OCI-LY1 (cell line): ENCODE data around the gene STX12.

Source experiments
- H2AFZ ChIP-seq: fragments of 200-600 bp; sonication (generic), shearing (Covaris generic); 2 replicates; pipeline ENCODE4 v1.6.0; 2014; ENCODE audit warnings: antibody characterized with exemption, mild to moderate bottlenecking, low read length
- H3F3A ChIP-seq: fragments of 200-600 bp; sonication (generic), shearing (Covaris generic); 2 replicates; pipeline ENCODE4 v1.6.0; 2014; ENCODE audit warnings: mild to moderate bottlenecking, antibody characterized with exemption, low read length, moderate library complexity; ENCODE audit not compliant: insufficient read depth
- H3K27ac ChIP-seq: fragments of 200-600 bp; sonication (generic); 2 replicates; pipeline ENCODE4 v1.5.1; 2014; ENCODE audit warnings: low read length, mixed run types, mild to moderate bottlenecking, low read depth; ENCODE audit not compliant: poor library complexity, severe bottlenecking
- H3K27me3 ChIP-seq: fragments of 200-600 bp; sonication (generic); 2 replicates; pipeline ENCODE4 v1.6.0; 2014; ENCODE audit warnings: antibody characterized with exemption, mild to moderate bottlenecking, low read length, moderate library complexity; ENCODE audit not compliant: insufficient read depth
- H3K36me3 ChIP-seq: fragments of 200-600 bp; sonication (generic); 2 replicates; pipeline ENCODE4 v1.6.1; 2014; ENCODE audit warnings: mild to moderate bottlenecking, antibody characterized with exemption, low read length, moderate library complexity, mixed read lengths; ENCODE audit not compliant: insufficient read depth
- H3K4me1 ChIP-seq: fragments of 200-600 bp; sonication (generic); 2 replicates; pipeline ENCODE4 v1.5.1; 2014; ENCODE audit warnings: mild to moderate bottlenecking, low read length, moderate library complexity; ENCODE audit not compliant: insufficient read depth, severe bottlenecking
- H3K4me2 ChIP-seq: fragments of 200-600 bp; sonication (generic), shearing (Covaris generic); 2 replicates; pipeline ENCODE4 v1.6.1; 2014; ENCODE audit warnings: low read length
- H3K4me3 ChIP-seq: fragments of 200-600 bp; sonication (generic); 2 replicates; pipeline ENCODE4 v1.5.1; 2014; ENCODE audit warnings: low read length, low read depth, mild to moderate bottlenecking, mixed read lengths; ENCODE audit not compliant: poor library complexity, severe bottlenecking
- H3K79me2 ChIP-seq: fragments of 200-600 bp; shearing (Covaris generic); 2 replicates; pipeline ENCODE4 v1.6.1; 2016; ENCODE audit warnings: mixed run types, low read length, mixed read lengths; ENCODE audit not compliant: insufficient read depth
- H3K9ac ChIP-seq: fragments of 200-600 bp; sonication (generic), shearing (Covaris generic); 2 replicates; pipeline ENCODE4 v1.6.1; 2014; ENCODE audit warnings: mild to moderate bottlenecking, low read length, mixed read lengths
- H3K9me2 ChIP-seq: fragments of 200-600 bp; sonication (generic), shearing (Covaris generic); 2 replicates; pipeline ENCODE4 v1.6.1; 2014; ENCODE audit warnings: low read depth, mild to moderate bottlenecking, low read length, mixed read lengths
- H3K9me3 ChIP-seq: fragments of 200-600 bp; shearing (Covaris generic); 2 replicates; pipeline ENCODE4 v1.6.1; 2014; ENCODE audit warnings: low read length, mixed read lengths
- H4K20me1 ChIP-seq: fragments of 200-600 bp; sonication (generic), shearing (Covaris generic); 2 replicates; pipeline ENCODE4 v1.6.0; 2016; ENCODE audit warnings: mild to moderate bottlenecking, low read length; ENCODE audit not compliant: insufficient read depth
- CTCF ChIP-seq: fragments of 200-600 bp; sonication (generic), shearing (Covaris generic); IDR thresholded peaks from 2 replicates; pipeline ENCODE4 v1.5.1; 2017; ENCODE audit warnings: mild to moderate bottlenecking, antibody characterized with exemption, low read length, moderate library complexity, mixed read lengths
- EZH2 ChIP-seq: fragments of 200-600 bp; sonication (generic), shearing (Covaris generic); IDR thresholded peaks from 2 replicates; pipeline ENCODE4 v1.8.0; 2017; ENCODE audit warnings: borderline replicate concordance, mixed run types, mild to moderate bottlenecking, antibody characterized with exemption, low read length, moderate library complexity, mixed read lengths

Gene STX12

GRCh38 chr1:27811741-27812500, 38.9 kb downstream of the STX12 start:
- H3K9ac ChIP-seq, result no peak overlapping the region
- no peaks in the 10 kb centered on the region for H3K79me2 ChIP-seq
- H3K9me2 ChIP-seq, result no peaks in the 10 kb centered on the region
- H3K4me3 ChIP-seq, result no peak overlapping the region
- H3K4me1 ChIP-seq, result no peaks in the 10 kb centered on the region
- H3K27ac ChIP-seq, result no peak overlapping the region
- peaks cover 21% of the 10 kb centered on the region; the same call in 1 of the 2 replicates for H3K36me3 ChIP-seq
- H3K9me3 ChIP-seq, result no peaks in the 10 kb centered on the region
- no peaks in the 10 kb centered on the region for H4K20me1 ChIP-seq
- H3K27me3 ChIP-seq, result no peaks in the 10 kb centered on the region
- H2AFZ ChIP-seq, result no peak overlapping the region
- TF ChIP-seq CTCF, result no peak
- no peak for TF ChIP-seq EZH2
- no peak overlapping the region for H3K4me2 ChIP-seq
- no peaks in the 10 kb centered on the region for H3F3A ChIP-seq

GRCh38 chr1:27816921-27817630, 44.1 kb downstream of the STX12 start:
- H3K4me1 ChIP-seq, result no peaks in the 10 kb centered on the region
- peaks cover 50% of the 10 kb centered on the region for H3K36me3 ChIP-seq
- no peaks in the 10 kb centered on the region for H3F3A ChIP-seq
- no peak overlapping the region for H3K9ac ChIP-seq
- H3K9me3 ChIP-seq, result no peaks in the 10 kb centered on the region
- H3K27ac ChIP-seq, result no peak overlapping the region
- H3K79me2 ChIP-seq, result no peaks in the 10 kb centered on the region
- no peak overlapping the region for H2AFZ ChIP-seq
- H4K20me1 ChIP-seq, result no peaks in the 10 kb centered on the region
- TF ChIP-seq CTCF (no peak), EZH2 (no peak)
- no peak overlapping the region for H3K4me2 ChIP-seq
- no peaks in the 10 kb centered on the region for H3K27me3 ChIP-seq
- H3K9me2 ChIP-seq, result no peaks in the 10 kb centered on the region
- no peak overlapping the region for H3K4me3 ChIP-seq

GRCh38 chr1:27821761-27822315, 48.8 kb downstream of the STX12 start:
- H3K27ac ChIP-seq, result no peak overlapping the region
- peaks cover 51% of the 10 kb centered on the region for H3K36me3 ChIP-seq
- H3K4me1 ChIP-seq, result no peaks in the 10 kb centered on the region
- no peak overlapping the region for H3K4me3 ChIP-seq
- H3K4me2 ChIP-seq, result no peak overlapping the region
- no peaks in the 10 kb centered on the region for H4K20me1 ChIP-seq
- H3K79me2 ChIP-seq, result no peaks in the 10 kb centered on the region
- no peak overlapping the region for H2AFZ ChIP-seq
- TF ChIP-seq EZH2 (no peak), CTCF (no peak)
- H3F3A ChIP-seq, result 0 out of 2 replicates have a peak, but pooled peaks cover 2% of the 10 kb centered on the region
- H3K9me2 ChIP-seq, result no peaks in the 10 kb centered on the region
- no peak overlapping the region for H3K9ac ChIP-seq
- H3K27me3 ChIP-seq, result no peaks in the 10 kb centered on the region
- no peaks in the 10 kb centered on the region for H3K9me3 ChIP-seq
